GM10266 (cell line): ENCODE measurements around the gene TSHZ2.

Source experiments
- DNase-seq: peaks from one replicate; pipeline ENCODE4 v3.0.0; 2012; ENCODE audit errors: extremely low spot score
- TF ChIP-seq, protein P1 (sequence below): IDR thresholded peaks from 2 replicates; pipeline ENCODE4 v1.5.1; 2012; ENCODE audit warnings: mild to moderate bottlenecking, low read depth; ENCODE audit not compliant: control insufficient read depth, insufficient read depth; ENCODE audit errors: missing control alignments

The TSHZ2 gene

GRCh38 chr20:53487461-53488200 is 515.5 kb downstream of the TSHZ2 start:
- TF ChIP-seq, protein P1, sequence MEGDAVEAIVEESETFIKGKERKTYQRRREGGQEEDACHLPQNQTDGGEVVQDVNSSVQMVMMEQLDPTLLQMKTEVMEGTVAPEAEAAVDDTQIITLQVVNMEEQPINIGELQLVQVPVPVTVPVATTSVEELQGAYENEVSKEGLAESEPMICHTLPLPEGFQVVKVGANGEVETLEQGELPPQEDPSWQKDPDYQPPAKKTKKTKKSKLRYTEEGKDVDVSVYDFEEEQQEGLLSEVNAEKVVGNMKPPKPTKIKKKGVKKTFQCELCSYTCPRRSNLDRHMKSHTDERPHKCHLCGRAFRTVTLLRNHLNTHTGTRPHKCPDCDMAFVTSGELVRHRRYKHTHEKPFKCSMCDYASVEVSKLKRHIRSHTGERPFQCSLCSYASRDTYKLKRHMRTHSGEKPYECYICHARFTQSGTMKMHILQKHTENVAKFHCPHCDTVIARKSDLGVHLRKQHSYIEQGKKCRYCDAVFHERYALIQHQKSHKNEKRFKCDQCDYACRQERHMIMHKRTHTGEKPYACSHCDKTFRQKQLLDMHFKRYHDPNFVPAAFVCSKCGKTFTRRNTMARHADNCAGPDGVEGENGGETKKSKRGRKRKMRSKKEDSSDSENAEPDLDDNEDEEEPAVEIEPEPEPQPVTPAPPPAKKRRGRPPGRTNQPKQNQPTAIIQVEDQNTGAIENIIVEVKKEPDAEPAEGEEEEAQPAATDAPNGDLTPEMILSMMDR: no peak
- DNase-seq: no peak

DNA sequence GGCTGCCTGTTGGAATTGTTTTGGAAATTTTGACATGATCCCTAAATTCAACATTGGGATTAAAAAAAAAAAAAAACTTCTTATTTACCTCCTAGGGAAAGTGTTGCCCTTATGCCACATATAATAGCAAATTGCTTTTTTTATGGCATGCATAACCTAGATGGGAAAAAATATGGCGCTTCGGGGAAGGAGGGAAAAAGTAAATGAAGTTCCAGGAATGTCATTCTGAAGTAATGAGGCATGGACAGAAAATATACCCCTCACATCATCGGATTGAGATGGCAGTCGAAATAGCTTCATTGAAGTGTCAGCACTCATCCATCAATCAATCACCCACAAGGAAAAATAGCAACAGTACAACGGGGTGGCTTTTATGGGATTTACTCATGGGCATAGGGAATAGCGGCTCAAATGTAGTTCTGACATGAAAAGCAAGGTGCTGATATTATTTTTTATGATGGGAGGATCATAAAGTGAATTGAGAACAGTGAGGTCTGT is 516.7 kb downstream of the TSHZ2 start:
- TF ChIP-seq, protein P1: no peak
- DNase-seq: no peak

- TF ChIP-seq, protein P1: no peak
- no peak for DNase-seq
Measured at GRCh38 chr20:53489528-53489927, 517.4 kb downstream of the TSHZ2 start.

DNA sequence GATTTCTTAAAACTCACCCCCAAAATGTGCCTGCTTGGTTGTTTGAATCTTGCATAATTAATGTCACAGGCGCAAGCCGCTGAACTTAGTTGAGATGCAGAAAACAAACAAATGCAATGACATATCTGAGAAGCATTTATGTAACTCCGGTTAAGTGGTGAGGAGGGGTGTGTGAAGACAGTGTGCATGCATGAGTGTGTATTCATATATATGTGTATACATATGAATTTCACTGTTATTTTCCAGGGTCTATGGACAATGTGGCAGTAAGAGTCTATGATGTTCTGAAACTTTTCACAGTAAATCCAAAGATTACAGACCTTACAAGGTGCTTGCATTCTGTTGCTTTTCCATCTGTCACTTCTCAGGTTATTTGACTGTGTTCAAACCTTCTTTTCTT is 518.5 kb downstream of the TSHZ2 start:
- TF ChIP-seq, protein P1: no peak
- no peak for DNase-seq

DNA sequence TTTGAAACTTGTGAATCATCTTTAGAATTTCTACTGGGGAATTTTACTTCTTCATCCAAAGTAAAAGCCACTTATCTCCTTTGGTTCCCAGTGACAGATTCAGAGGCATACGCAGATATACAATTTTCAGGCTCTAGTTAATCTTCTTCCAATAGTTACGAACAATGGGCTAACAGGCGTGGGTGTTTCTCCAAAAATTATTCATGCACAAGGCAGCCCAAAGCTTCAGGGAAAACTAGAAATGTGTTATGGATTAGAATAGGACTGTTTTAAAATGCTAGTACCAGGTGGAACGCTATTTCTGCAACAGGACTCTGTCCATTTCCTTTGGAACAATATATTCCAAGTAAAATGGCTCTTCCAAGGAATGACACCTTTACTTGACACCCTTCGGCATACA is 519.3 kb downstream of the TSHZ2 start:
- TF ChIP-seq, protein P1: no peak
- no peak for DNase-seq

- TF ChIP-seq, protein P1: no peak
- DNase-seq: no peak
Measured at GRCh38 chr20:53492212-53492611, 520.1 kb downstream of the TSHZ2 start.

DNA sequence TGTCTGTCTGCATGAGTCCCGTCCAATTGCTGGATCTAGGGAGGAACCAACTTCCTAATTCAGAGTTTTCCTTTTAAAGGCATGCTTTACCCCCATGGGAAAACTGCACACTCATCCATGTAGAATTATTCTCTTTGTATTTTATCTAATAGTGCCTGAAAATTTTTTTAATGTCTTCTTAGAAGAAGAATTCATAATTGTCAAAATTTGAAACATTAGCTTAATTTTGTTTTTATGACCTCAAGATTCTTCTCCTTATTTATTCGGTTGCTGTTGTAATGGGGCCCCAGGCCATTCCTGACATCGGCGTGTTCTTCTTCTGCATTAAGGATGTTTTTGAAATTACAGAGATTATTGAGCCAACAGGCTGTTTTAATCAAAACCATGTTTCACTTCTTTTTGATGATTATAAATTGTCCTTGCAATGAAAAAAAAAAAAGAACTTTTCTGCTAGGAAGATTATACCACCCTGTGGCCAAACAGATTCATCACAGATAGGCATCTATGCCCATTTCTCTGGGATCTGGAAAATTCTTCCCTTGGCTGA is 521.2 kb downstream of the TSHZ2 start:
- TF ChIP-seq, protein P1: no peak
- DNase-seq: no peak
